ENCODE results near the gene AGO3.

The AGO3 gene

GRCh38 chr1:36053978-36054377 is 123.1 kb downstream of the AGO3 start:
- TF ChIP-seq CTCF (conservative IDR thresholded peaks at IDR 0.05; ENCODE audit: low read length): no peak
- no peak overlapping the region for H3K4me3 ChIP-seq (ENCODE audit: low read length)
- no peak for DNase-seq (ENCODE audit: low read depth)

- no peak for TF ChIP-seq CTCF (conservative IDR thresholded peaks at IDR 0.05; ENCODE audit: low read length)
- no peak for DNase-seq (ENCODE audit: low read depth)
- no peak overlapping the region for H3K4me3 ChIP-seq (ENCODE audit: low read length)
Observed at GRCh38 chr1:36055706-36056105, 124.8 kb downstream of the AGO3 start.

- no peak for TF ChIP-seq CTCF (conservative IDR thresholded peaks at IDR 0.05; ENCODE audit: low read length)
- H3K4me3 ChIP-seq (ENCODE audit: low read length): no peak overlapping the region
- no peak for DNase-seq (ENCODE audit: low read depth)
Observed at GRCh38 chr1:36062315-36062714, 131.4 kb downstream of the AGO3 start.

- TF ChIP-seq CTCF (conservative IDR thresholded peaks at IDR 0.05; ENCODE audit: low read length): no peak
- H3K4me3 ChIP-seq (ENCODE audit: low read length): no peak overlapping the region
- no peak for DNase-seq (ENCODE audit: low read depth)
Observed at GRCh38 chr1:36067871-36068270, 137.0 kb downstream of the AGO3 start.

GRCh38 chr1:36068866-36069265 is 138.0 kb downstream of the AGO3 start:
- TF ChIP-seq CTCF (conservative IDR thresholded peaks at IDR 0.05; ENCODE audit: low read length): no peak
- H3K4me3 ChIP-seq (ENCODE audit: low read length): no peak overlapping the region
- DNase-seq (ENCODE audit: low read depth): no peak

GRCh38 chr1:36070349-36070748 is 139.4 kb downstream of the AGO3 start:
- DNase-seq (ENCODE audit: low read depth): no peak
- TF ChIP-seq CTCF (conservative IDR thresholded peaks at IDR 0.05; ENCODE audit: low read length): no peak
- H3K4me3 ChIP-seq (ENCODE audit: low read length): no peak overlapping the region

- no peak overlapping the region for H3K4me3 ChIP-seq (ENCODE audit: low read length)
- no peak for TF ChIP-seq CTCF (conservative IDR thresholded peaks at IDR 0.05; ENCODE audit: low read length)
- no peak for DNase-seq (ENCODE audit: low read depth)
Observed at GRCh38 chr1:36076979-36077573, 146.2 kb downstream of the AGO3 start.
